T-helper 2 cell treated with Interferon-gamma antibody and Interleukin-4, amounts not matched to agents 100 ng/mL and 5 ng/mL, for 36 hours (primary cell): Measurements from ENCODE around the gene ENOSF1. TPM values are rescaled to one million over a fixed set of nuclear protein-coding genes. Genes with fewer than 3 reads are reported as not detected.

Source experiments
- intact Hi-C: fragments of 100-400 bp; cut with micrococcal nuclease; formaldehyde crosslinking; loops from one replicate; pipeline ENCODE4 v1.15.1; 2023
- total RNA-seq: library from RNA; stranded (reverse); gene quantifications from 2 replicates; pipeline ENCODE4 v1.2.3, GENCODE V29; 2022

The ENOSF1 gene
- total RNA-seq, 1 donor from 2014 or later: 89.6 TPM

- intact Hi-C loops: no loop called here
Measured at GRCh38 chr18:676069-676468, 36.4 kb downstream of the ENOSF1 start.

- intact Hi-C loops: no loop called here
Measured at GRCh38 chr18:675307-675706, 37.1 kb downstream of the ENOSF1 start.

GRCh38 chr18:673769-674168, 38.7 kb downstream of the ENOSF1 start:
- intact Hi-C loops: no loop called here

- intact Hi-C loops: no loop called here
Measured at GRCh38 chr18:673317-673716, 39.1 kb downstream of the ENOSF1 start.

GRCh38 chr18:671405-671804, 41.0 kb downstream of the ENOSF1 start:
- intact Hi-C loops: no loop called here

GRCh38 chr18:670522-670921, 41.9 kb downstream of the ENOSF1 start:
- intact Hi-C loops: no loop called here

GRCh38 chr18:669077-669476, 43.4 kb downstream of the ENOSF1 start:
- intact Hi-C loops: no loop called here

- intact Hi-C loops: no loop called here
Measured at GRCh38 chr18:668260-668659, 44.2 kb downstream of the ENOSF1 start.

- intact Hi-C loops: no loop called here
Measured at GRCh38 chr18:666628-667027, 45.8 kb downstream of the ENOSF1 start.

- intact Hi-C loops: no loop called here
Measured at GRCh38 chr18:666177-666576, 46.3 kb downstream of the ENOSF1 start.

GRCh38 chr18:662197-662596, 50.2 kb downstream of the ENOSF1 start:
- intact Hi-C loops: no loop called here

GRCh38 chr18:659597-659996, 52.8 kb downstream of the ENOSF1 start:
- intact Hi-C loops: loop anchor here (1.0 to 5.0 kb wide), 3 partner anchors 23 to 502 kb away; partner anchors contain the start of gene USP14

- intact Hi-C loops: loop anchor here (1.0 to 5.0 kb wide), 6 partner anchors 24 to 502 kb away; partner anchors contain the start of genes CLUL1, USP14 and YES1
Measured at GRCh38 chr18:658947-659533, 53.4 kb downstream of the ENOSF1 start.

GRCh38 chr18:658001-658946, 54.2 kb downstream of the ENOSF1 start:
- intact Hi-C loops: loop anchor here (1.0 to 5.0 kb wide), 5 partner anchors 25 to 501 kb away; partner anchors contain the start of genes CLUL1, USP14 and YES1

- intact Hi-C loops: loop anchor here (5.0 kb wide), 1 partner anchor 500 kb away; the partner anchor contains the start of gene USP14
Measured at GRCh38 chr18:657311-658000, 55.0 kb downstream of the ENOSF1 start, which contains the start of gene TYMS. TSS of gene TYMS (plus strand) at chr18:657653. CDS start at chr18:657743, 90 bp downstream.

- intact Hi-C loops: loop anchor here (5.0 kb wide), 1 partner anchor 498 kb away; the partner anchor contains the start of gene USP14
Measured at GRCh38 chr18:655445-655844, 57.0 kb downstream of the ENOSF1 start.

- intact Hi-C loops: no loop called here
Measured at GRCh38 chr18:654601-655000, 57.8 kb downstream of the ENOSF1 start.

GRCh38 chr18:653512-653911, 58.9 kb downstream of the ENOSF1 start:
- intact Hi-C loops: no loop called here

GRCh38 chr18:652131-652530, 60.3 kb downstream of the ENOSF1 start:
- intact Hi-C loops: no loop called here

GRCh38 chr18:650428-650858, 62.0 kb downstream of the ENOSF1 start:
- intact Hi-C loops: no loop called here

GRCh38 chr18:649341-649740, 63.1 kb downstream of the ENOSF1 start:
- intact Hi-C loops: no loop called here
